ENCODE results near the gene ACTL7A.
"Not testable (repeated sequence)": the region's sequence is repeated elsewhere in the genome, so short reads cannot be mapped to it uniquely, and the experiment has no call there.

The ACTL7A gene

DNA sequence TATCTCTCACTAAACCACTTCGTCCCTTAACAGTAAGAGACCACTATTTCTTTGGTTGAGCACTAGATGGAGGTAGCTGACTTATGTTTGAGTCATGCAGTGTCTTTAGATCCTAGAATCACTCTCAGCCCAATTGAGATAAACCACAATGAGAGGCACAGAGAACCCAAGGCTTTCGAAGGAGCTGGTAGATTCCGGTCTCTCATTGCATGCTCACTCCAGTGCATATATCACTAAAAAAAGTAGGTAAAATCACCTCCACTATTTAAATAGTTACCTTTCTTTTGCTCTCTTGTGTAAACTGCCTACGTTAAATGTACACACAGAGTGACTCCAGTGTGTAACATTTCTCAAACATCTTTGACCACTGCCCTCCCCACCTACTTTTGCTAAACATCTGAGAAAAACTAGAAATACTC lies 27.6 kb downstream of the ACTL7A start:
- TF ChIP-seq CTCF (IDR thresholded peaks at IDR 0.05; ENCODE audit: extremely low read depth, missing control alignments), result no peak
- DNase-seq (ENCODE audit: low spot score), result no peak

GRCh38 chr9:108894225-108894997 lies 32.3 kb downstream of the ACTL7A start:
- TF ChIP-seq CTCF (IDR thresholded peaks at IDR 0.05; ENCODE audit: extremely low read depth, missing control alignments), result no peak
- no peak for DNase-seq (ENCODE audit: low spot score)

- no peak for DNase-seq (ENCODE audit: low spot score)
- TF ChIP-seq CTCF (IDR thresholded peaks at IDR 0.05; ENCODE audit: extremely low read depth, missing control alignments), result no peak
Observed at GRCh38 chr9:108897324-108898096, 35.4 kb downstream of the ACTL7A start.

- DNase-seq (ENCODE audit: low spot score), result not testable (repeated sequence)
Observed at GRCh38 chr9:108899023-108899695, 37.1 kb downstream of the ACTL7A start.

- TF ChIP-seq CTCF (IDR thresholded peaks at IDR 0.05; ENCODE audit: extremely low read depth, missing control alignments), result no peak
- DNase-seq (ENCODE audit: low spot score), result no peak
Observed at GRCh38 chr9:108900176-108900575, 38.1 kb downstream of the ACTL7A start.

- TF ChIP-seq CTCF (IDR thresholded peaks at IDR 0.05; ENCODE audit: extremely low read depth, missing control alignments), result no peak
- DNase-seq (ENCODE audit: low spot score), result no peak
Observed at GRCh38 chr9:108903420-108904103, 41.5 kb downstream of the ACTL7A start.

DNA sequence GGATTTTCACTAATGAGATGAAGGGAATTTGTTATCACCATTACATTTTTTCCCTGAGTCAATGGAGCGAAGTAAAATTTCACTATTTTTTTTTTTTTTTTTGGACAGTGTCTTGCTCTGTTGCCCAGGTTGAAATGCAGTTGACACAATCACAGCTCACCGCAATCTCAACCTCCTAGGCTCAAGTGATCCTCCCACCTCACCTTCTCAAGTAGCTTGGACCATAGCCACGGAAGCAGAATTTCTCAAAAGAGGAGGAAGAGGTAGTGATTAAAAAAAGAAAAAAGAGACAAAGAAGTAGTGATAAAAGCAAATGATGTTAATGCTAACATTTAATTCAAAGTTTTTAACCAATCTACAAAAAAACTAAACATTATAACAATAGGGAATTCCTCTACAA lies 42.1 kb downstream of the ACTL7A start:
- no peak for TF ChIP-seq CTCF (IDR thresholded peaks at IDR 0.05; ENCODE audit: extremely low read depth, missing control alignments)
- DNase-seq (ENCODE audit: low spot score), result no peak

Measured in GM20000 (cell line).